ENCODE results near the gene U2AF2.

Gene U2AF2

DNA sequence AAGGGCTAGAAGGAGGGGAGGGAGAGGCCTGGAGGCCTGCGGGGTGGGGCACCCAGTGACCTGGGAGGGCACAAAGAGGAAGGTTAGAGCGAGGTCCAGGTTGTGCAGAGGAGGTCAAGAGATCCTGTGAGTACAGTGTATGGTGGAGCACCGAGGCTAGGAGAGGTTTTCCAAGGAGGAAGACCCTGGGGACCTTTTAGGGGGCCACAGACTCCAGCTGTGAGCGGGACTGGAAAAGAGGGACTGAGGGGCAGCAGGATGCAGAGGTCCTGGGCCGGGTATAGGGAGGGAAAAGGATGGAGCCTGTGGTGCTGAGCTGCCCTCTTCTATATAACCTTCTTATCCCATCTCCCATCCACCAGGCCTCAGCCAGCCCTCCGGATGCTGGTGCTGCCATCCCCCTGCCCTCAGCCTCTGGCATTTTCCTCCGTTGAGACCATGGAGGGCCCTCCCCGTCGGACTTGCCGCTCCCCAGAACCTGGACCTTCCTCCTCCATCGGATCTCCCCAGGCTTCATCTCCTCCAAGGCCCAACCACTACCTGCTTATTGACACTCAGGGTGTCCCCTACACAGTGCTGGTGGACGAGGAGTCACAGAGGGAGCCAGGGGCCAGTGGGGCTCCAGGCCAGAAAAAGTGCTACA, 10.5 kb upstream of the U2AF2 start:
- no peak for DNase-seq

DNA sequence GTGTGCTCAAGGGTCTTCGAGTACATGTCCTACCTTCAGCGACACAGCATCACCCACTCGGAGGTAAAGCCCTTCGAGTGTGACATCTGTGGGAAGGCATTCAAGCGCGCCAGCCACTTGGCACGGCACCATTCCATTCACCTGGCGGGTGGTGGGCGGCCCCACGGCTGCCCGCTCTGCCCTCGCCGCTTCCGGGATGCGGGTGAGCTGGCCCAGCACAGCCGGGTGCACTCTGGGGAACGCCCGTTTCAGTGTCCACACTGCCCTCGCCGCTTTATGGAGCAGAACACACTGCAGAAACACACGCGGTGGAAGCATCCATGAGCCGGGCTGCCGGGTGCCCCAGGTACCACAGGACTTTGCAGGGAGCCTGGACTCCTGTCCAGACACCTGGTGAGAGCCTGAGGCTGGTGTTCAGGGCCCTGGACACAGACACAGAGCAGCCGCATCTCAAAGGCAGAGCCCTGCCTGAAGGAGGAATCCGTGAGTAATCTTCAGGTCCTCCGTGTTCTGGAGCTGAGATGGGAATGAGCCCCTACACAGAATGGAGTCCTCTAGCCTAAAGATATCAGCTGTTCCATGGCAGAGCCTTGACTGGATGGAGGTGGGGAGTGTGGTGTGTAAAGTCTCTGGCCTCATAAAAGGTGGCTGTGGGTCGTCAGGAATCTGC, 9.9 kb upstream of the U2AF2 start:
- DNase-seq: no peak

DNA sequence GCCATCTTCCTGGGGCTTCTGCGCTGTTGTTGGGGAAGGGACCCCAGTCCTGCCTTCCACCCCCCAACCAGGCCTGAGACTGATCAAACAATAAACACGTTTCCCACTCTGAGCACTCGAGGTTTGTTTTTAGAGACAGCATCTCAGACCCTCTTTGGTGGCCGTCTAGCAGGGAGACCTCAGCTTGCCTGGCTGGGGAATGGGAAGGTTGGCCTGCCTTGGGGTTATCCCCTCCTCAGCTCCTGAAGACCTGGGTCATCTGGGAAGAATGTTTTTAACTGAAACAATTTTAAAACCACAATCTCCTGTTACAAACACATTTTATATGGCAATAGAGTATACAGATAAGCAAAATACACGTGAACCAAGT, 9.3 kb upstream of the U2AF2 start:
- DNase-seq: no peak

DNA sequence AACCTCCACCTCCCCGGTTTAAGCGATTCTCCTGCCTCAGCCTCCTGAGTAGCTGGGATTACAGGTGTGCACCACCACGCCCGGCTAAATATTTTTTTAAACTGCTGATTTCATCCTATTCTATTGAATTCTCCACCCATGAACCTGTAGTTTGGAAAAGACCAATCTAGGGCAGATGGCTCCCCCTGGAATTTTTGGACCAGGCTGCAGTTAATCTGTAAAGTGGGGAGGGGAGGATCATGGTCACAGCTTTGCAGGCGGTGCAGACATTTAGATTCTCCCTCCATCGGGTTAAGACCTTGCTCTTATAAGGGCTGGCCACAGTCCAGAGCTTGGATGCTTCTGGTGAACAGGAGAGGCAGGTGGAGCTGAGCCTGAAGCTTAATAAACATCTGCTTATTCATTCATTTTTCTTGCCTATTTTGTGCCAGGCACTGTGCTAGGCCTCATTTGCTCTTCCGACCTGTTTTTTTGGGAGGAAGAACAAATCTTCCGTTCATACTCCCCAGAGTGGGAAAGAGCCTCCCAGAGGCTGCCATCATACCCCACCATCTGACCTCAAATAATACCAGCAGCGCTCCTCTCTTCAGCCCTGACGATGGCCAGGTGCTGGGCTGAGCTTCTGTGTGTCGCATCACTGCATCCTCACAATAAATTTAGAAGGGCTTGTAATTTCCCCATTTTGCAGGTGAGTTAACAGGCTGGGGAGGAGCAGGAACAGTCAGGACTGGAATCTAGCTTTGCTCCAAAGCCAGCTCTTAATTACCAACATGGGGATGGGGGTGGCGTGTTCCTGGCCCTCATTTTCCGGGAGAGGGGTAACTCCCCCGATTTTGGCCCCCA, 7.7 kb upstream of the U2AF2 start:
- DNase-seq: no peak

DNA sequence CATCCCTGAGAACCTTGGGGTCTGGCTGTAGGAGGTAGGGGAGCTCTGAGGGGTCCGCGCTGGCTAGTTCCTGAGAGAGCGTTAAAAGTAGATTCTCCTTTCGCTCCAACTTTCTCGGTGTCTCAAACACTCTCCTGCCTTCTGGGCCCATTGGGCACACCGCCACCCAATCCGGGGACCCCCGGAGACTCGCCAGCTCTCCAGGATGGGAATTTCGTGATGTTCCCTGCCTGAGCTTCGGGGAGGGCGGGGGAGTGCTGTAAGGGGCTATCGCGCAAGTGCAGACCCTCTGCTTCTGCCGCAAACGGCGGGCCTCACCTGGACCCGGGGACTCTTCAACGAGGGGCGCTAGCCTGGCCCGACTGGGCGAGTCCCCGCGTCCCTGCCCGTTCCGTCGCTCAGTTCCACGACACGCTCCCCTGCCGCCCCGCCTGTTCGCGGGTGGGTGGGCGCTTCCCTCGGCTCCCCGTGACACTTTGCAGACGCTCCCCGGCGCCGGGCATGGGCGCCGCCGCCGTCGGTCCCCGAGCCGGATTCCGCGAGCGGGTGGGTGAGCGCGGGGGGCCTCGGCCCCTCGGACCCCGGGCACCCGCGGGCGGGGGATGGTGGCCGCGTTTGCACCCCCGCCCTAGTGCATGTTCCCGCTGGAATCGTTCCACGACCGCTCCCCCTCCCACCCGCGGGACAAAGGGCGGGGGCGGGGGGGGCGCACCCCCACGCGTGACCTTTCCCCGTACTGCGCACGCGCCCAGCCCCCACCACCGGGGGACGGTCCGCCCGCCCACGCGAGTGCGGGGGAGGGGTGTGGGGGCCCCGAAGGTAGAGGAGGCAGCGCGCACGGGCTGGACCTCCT, 6.9 kb upstream of the U2AF2 start, which contains the start of gene CCDC106:
TSS of gene CCDC106 (plus strand) at position 481 of the 853 bp plus-strand sequence. CDS start 835 bp downstream, outside the sequence.
- no peak for DNase-seq

DNA sequence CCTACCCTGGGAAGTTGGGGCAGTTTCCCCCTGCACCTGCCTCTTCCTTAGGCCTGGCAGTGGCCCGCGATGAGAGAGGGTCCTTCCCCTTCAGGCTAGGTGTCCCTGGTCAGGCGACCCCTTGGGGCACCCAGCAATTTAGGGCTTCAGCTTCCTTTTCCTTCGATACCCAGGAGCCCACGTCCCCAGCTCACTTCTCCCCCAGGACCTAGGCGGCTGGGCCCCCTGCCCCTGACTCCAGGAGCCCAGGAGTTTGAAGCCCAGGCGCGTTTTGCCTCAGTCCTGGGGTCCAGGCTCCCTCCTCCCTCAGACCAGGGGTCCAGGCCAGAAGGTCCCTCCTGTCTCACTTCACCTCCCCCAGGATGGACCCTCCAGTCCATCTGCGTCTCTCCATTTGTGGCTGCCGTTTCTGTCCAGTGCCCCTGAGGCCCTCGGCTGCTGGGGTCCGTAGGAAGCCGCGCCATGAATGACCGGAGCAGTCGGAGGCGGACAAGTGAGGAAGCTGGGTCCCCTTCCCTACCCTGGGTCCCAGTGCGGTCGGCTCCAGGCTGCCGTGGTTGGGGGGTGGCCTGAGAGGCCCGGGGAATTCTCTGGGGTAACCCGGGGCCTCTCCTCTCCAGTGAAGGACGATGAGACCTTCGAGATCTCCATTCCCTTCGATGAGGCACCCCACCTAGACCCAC, 6.1 kb upstream of the U2AF2 start:
- no peak for DNase-seq

DNA sequence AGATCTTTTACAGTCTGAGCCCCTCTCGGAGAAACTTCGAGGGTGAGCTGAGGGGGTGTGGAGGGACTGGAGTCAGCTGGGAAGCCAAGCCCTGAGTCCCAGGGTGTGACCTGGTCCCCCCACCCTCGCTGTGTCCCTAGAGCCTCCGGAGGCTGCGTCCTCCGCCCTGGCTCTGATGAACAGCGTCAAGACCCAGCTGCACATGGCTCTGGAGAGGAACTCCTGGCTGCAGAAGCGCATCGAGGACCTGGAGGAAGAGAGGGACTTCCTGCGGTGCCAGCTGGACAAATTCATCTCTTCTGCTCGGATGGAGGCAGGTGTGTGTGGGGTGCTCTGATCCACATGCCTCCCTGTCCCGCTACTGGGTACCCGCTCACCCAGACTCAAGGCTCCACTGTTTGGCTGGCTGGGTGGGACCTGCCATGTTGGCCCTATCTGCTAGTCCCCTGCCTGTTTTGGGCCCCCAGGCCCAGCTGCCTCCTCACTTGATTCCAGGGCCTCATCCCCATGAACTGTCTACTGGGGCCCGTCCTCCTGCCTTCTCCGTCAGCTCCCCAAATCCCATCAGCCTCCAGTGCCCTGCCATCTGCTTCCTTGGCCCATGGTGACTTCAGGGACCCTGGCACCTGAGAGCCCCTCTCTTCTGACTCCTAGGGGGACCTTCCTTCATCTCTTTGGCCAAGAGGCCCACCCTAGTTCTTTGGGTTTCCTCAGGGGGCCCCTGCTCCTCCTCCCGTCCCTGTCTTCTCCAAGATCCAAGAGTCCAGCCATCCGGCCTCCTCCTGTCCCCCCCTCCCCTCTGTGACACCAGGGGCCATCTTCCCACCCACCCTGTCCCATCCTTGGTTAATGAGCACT, 5.3 kb upstream of the U2AF2 start:
- DNase-seq: no peak

DNA sequence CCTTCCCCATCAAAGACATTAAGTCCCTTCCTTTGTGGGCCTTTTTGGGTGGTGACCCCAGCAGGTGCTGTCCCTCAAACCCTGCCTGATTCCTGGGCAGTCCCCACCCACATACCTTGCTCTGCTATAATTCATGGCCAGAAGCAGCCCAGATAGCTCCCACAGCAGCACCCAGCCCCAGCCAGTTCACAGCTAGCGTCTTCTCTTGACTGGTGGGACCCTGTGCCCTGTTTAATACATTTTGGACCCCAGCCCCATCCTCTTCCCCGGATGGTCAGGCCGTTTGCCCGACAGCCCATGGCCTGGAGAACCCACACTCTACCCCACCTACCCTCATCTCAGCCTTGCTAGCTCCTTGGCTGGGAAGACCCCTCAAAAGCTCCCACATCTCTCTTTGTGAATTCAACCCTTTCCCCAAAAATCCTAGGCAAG, 4.7 kb upstream of the U2AF2 start:
- no peak for DNase-seq

DNA sequence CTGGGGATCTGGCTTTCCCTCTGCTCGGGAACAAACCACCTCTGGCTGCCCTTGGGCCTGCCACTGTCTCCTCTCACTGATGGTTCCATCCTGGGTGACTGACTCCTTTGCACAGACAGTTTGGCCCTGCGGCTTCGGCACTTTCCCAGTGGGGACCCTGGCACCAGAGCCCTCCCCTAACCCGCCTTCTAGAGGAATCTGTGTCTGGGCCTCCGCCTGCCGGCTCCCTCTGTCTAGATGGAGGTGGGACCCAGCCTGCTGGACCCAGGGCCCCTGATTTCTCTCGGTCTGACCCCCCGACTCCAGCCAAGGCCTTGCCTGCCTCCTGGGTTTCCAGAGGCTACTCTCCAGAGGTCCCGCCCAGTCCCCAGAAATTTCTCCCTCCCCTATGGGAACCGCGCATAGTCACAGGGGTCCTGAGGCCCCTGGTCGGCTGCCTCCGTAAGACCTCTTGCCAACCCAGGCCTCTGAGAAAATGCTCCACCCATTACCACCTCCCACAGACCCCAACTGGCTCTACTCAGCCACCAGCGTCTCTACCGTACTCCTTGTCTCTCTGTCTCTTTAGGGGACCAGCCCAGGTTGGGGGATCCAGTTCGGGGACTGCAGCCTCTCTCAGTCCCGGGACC, 4.1 kb upstream of the U2AF2 start:
- DNase-seq: no peak

DNA sequence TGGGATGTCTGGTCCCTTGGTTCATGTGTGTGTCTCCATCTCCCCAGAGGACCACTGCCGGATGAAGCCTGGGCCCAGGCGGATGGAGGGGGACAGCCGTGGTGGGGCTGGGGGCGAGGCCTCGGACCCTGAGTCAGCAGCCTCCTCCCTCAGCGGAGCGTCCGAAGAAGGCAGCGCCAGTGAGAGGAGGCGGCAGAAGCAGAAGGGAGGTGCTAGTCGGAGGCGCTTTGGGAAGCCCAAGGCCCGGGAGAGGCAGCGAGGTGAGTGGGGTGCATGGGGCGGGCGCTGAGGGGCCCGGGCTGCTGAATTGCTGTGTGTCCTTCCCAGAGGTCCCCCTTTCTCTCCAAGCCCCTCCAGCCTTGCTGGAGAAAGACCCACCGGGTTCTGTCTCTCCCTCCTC, 3.6 kb upstream of the U2AF2 start:
- DNase-seq: no peak

DNA sequence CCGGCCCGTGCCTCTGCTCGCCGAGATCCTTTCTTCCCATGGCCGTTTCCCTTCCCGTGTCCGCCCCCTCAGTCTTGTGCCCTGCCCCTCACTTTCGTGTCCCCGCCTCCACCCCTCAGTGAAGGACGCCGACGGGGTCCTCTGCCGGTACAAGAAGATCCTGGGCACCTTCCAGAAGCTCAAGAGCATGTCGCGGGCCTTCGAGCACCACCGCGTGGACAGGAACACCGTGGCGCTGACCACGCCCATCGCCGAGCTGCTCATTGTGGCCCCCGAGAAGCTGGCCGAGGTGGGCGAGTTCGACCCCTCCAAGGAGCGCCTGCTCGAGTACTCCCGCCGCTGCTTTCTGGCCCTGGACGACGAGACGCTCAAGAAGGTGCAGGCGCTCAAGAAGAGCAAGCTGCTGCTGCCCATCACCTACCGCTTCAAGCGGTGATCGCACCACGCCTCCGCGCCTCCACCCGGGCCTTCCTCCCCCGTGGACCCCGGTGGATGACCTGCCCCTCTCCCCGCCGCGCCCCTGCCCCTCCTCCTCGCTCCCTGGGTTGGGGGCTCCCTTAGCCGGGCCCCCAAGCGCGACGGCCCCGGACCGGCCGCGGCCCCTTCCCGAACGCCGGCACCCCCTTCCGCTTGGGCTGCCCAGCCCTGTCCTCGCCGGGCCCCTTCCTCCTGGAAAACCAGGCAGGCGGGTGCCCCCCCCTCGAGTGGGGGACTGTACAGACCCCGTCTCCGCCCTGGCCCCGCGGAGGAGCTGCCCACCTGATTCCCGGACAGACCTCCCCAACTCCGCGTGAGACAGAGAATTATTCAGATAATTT, 2.3 kb upstream of the U2AF2 start:
- no peak for DNase-seq

DNA sequence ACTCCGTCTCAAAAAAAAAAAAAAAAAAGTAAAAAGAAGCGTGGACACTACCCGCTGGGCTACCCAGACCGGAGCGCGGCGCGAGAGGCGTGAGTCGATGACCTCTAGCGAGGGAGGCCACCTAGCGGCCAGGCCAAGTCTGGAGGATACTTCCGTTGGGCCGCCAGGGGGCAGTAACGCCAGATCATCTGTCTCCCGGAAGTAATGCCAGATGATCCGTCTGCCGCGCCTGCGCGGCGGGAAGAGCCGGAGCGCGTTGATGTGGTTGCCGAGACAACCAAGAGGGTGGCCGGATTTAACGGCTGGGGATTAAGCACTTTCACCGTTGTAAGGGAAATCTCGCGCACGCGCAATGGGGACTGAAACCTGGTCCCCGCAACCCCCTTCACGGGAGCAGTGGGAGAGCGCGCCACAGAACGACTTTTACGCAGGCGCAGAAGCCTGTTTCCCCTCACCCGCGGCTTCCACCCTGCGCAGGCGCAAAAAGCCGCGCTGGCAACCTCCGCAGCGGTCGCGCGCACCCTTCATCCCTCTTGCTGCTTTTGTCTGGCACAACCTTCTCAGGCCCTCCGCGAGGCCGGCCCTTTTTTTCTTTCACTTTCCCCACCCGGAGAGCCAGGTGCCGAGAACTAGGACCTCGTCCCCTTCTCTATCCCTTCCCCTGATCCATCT, 1.0 kb upstream of the U2AF2 start:
- peak; percentile 95 for DNase-seq

DNA sequence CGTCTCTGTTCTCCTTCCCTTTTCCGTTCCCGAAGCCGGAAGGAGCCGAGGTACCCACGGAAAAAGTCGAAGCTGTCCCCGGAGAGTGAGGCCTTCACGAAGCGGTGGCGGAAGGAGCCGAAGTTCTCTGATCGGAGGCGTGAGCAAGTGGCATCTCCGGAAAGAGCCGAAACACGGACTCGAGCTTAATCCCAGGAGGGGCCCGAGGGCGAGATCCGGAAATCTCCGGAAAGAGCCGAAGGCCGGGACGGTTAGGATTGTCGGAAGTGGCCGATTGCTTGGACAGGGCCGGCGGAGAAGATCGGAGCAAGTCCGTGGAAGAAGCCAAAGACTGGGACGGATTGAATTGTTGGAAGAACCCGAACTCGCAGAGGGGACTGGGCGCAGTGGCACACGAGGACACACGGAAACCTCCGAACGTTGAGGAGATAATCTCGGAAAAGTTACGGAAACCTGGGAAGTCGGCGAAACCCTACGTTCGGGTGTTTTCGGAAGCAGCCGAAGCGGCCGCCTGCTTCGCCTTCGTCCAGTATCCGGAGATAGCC, 440 bp upstream of the U2AF2 start:
- DNase-seq: peak; percentile 98

DNA sequence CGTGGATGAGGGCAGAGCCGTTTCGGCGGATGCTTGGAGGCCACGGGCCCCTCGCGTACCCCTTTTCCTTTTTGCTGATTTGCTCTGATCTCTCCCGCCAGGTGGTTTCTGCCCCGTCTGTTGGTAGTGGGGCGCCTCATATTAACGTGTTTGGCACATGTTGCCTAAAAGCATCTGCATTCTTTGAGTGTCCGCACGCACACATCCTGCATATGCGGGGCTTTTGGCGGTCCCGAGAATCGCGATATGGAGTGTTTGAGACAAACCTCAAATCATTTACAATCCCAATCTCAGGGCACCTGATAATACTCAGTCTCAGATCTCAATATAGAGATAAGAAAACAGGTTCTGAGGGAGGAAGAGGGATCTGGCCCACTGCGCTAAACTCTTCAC, 809 bp downstream of the U2AF2 start:
- DNase-seq: no peak

DNA sequence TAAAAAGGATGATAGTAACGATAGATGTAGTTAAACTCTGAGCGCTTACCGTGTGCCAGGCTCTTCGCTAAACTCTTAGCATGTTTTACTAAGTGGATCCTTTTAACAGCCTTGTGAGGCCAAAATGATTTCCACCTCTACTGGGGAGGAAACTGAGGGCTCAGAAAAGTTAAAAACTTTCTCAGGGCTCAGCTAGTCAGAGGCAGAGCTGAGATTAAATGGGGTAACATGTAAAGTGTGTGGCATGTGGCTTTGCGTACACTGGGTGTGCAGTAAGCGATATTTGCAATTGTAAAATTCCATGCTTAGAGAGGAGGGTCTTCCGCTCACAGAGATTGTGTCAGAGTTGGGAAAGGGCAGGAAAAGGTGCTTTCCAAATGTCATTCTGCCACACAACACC, 1.7 kb downstream of the U2AF2 start:
- DNase-seq: no peak

DNA sequence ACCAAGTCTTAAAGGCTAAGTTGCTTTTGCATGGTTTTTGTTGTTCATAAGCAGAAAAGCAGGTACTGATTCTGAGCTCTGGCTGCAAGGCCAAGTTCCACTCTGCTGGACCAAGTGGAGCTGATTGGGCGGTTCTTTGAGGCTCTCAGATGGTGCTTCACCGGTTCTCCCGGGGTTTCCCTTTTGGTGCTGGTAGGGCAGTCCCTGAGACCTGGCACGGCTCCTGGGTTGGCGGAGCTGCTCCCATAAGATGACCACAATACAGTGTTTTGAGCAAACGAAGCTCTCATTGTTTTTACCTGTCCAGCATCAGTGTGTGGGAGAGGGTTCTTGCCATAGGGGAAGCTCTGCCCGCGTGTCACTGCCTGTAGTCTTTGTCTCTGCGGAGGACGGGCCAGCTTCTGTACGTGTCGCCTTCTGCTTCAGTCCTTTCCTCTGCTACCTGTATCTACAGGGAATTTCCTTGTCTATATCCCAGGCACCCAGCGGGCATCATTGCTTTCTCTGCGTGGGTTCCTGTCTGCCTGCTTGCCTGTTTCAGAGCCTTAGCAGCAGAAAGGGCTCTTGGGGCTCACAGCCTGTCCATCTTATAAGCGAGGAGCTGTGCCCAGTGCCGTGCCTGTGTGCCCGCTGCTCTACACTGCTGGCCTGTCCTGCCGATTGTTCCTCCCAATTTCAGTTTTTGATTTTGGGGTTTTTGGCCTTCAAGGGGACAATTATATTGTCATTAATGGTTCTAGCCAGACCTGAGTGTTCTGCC, 2.3 kb downstream of the U2AF2 start:
- DNase-seq: no peak

DNA sequence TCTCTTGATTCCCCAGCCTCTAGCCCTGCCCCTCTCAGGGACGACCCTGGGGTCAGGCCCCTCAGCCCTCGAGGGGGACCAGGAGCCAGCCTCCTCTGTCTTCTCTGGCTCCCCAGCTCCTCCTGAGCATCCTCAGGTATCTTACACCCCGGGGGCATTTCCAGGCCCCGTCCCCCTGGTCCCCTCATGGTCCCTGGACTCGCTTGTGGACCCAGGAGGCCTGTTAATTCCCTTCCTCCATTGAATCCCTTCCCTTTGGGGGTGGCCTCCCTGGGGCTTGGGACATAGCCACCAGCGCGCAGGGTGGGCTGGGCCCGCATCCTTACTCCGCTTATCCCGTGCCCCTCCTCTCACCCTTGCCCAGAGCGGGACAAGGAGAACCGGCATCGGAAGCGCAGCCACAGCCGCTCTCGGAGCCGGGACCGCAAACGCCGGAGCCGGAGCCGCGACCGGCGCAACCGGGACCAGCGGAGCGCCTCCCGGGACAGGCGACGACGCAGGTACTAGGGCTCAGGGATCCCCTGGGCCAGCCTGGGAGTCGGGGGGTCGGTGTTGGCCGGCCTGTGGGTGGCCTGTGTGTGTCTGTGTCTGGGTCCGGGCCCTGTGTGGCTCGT, 4.1 kb downstream of the U2AF2 start:
- DNase-seq: no peak

DNA sequence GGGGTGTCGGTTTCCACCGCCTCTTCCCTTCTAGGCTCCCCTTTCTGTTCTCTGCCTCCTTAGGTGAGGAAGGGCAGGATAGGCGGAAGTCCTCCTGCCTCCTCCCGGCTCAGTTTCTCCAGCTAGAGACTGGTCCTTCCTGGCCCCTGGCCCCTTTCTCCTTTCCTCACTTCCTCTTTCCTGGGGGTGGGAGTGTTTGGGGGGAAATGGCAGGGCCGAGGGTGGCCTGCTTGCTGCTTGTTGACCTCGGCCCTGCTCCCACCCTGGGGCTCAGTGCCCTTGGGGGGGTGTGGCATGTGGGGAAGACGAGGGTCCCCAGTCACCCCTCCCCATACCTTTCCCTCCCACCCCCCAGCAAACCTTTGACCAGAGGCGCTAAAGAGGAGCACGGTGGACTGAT, 5.0 kb downstream of the U2AF2 start:
- no peak for DNase-seq
